Stomach (tissue), 4 donors: ENCODE data around the gene EMX1.

Experiments
- EP300 ChIP-seq: sonication (generic); formaldehyde crosslinking; IDR thresholded peaks from one replicate; pipeline ENCODE4 v1.6.1; 2017; ENCODE audit warnings: antibody characterized with exemption
- POLR2A ChIP-seq, 4 donors: fragments of 450-650 bp; IDR thresholded peaks; one replicate each; pipeline ENCODE4 v1.6.1; 2016; ENCODE audit warnings: antibody characterized with exemption in 4 of 4, control low read depth in 2 of 4, mild to moderate bottlenecking in 1 of 4, moderate library complexity in 1 of 4
- TF ChIP-seq, protein P1 (sequence below), 7 experiments: fragments of 450-650 bp in 4 of 7; fragments of 200-600 bp in 3 of 7; sonication (generic) in 3 of 7; IDR thresholded peaks; one replicate each; pipeline ENCODE4 v1.5.1; 2016 to 2019; ENCODE audit warnings: antibody characterized with exemption in 7 of 7, control low read depth in 2 of 7, mild to moderate bottlenecking in 1 of 7

DNA sequence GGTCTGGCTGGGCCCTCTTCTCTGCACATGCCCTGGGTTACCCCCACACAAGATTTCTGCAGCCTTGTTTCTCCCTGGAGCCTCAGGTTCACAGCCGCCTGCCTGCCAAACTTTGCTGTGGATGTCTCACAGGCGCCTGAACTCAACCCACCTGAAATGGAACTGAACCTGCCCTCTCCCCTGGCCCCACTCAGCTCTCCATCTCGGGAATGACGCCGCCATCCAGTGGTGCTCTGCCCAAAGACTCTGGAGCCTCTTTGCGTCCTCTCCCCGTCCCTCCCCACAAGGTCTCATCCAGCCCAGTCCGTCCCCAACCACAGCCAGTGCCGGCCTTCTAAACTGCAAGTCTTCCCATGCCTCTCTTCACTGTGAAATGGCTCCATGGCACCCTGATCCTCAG, 29.1 kb downstream of the EMX1 start:
- TF ChIP-seq POLR2A (IDR thresholded peaks at IDR 0.05), result no peak
- TF ChIP-seq, protein P1, sequence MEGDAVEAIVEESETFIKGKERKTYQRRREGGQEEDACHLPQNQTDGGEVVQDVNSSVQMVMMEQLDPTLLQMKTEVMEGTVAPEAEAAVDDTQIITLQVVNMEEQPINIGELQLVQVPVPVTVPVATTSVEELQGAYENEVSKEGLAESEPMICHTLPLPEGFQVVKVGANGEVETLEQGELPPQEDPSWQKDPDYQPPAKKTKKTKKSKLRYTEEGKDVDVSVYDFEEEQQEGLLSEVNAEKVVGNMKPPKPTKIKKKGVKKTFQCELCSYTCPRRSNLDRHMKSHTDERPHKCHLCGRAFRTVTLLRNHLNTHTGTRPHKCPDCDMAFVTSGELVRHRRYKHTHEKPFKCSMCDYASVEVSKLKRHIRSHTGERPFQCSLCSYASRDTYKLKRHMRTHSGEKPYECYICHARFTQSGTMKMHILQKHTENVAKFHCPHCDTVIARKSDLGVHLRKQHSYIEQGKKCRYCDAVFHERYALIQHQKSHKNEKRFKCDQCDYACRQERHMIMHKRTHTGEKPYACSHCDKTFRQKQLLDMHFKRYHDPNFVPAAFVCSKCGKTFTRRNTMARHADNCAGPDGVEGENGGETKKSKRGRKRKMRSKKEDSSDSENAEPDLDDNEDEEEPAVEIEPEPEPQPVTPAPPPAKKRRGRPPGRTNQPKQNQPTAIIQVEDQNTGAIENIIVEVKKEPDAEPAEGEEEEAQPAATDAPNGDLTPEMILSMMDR (IDR thresholded peaks at IDR 0.05), result no peak
- TF ChIP-seq EP300, result no peak
